Inferior parietal cortex (tissue), 1 donor: ENCODE data around the gene CEMIP.

Experiments
- DNase-seq: peaks from one replicate; pipeline ENCODE4 v3.0.0-alpha.2; 2016; ENCODE audit errors: extremely low spot score

The CEMIP gene

GRCh38 chr15:80979538-80980200 lies 200.5 kb downstream of the CEMIP start:
- DNase-seq, result no peak

- DNase-seq, result no peak
These were observed 203.0 kb downstream of the CEMIP start for GRCh38 chr15:80982205-80982604.

GRCh38 chr15:80982839-80983238 lies 203.7 kb downstream of the CEMIP start:
- no peak for DNase-seq

- DNase-seq, result no peak
These were observed 205.7 kb downstream of the CEMIP start for GRCh38 chr15:80984856-80985255.

GRCh38 chr15:80985981-80986380 lies 206.8 kb downstream of the CEMIP start:
- no peak for DNase-seq

- no peak for DNase-seq
These were observed 207.3 kb downstream of the CEMIP start for GRCh38 chr15:80986487-80986886.

GRCh38 chr15:80988148-80988796 lies 209.1 kb downstream of the CEMIP start:
- DNase-seq, result no peak

- no peak for DNase-seq
These were observed 209.9 kb downstream of the CEMIP start for GRCh38 chr15:80989081-80989517.

- DNase-seq, result peak; percentile 89
These were observed 210.6 kb downstream of the CEMIP start, which contains the start of gene MESD for GRCh38 chr15:80989518-80990478. MESD (minus strand) TSS chr15:80989819; CDS start chr15:80989791, 28 bp downstream.

GRCh38 chr15:80990955-80991354 lies 211.8 kb downstream of the CEMIP start:
- DNase-seq, result no peak

GRCh38 chr15:80991421-80991820 lies 212.3 kb downstream of the CEMIP start:
- DNase-seq, result peak; percentile 75

GRCh38 chr15:80992006-80992405 lies 212.8 kb downstream of the CEMIP start:
- DNase-seq, result no peak

GRCh38 chr15:80992441-80992840 lies 213.3 kb downstream of the CEMIP start:
- no peak for DNase-seq

GRCh38 chr15:80996247-80996646 lies 217.1 kb downstream of the CEMIP start:
- DNase-seq, result no peak

- no peak for DNase-seq
These were observed 218.5 kb downstream of the CEMIP start for GRCh38 chr15:80997692-80998091.

GRCh38 chr15:80998251-80998650 lies 219.1 kb downstream of the CEMIP start:
- no peak for DNase-seq

- no peak for DNase-seq
These were observed 220.5 kb downstream of the CEMIP start for GRCh38 chr15:80999623-81000036.

- no peak for DNase-seq
These were observed 221.0 kb downstream of the CEMIP start for GRCh38 chr15:81000144-81000623.

GRCh38 chr15:81000624-81001151 lies 221.5 kb downstream of the CEMIP start, which contains the start of gene TLNRD1:
TLNRD1 (plus strand) TSS chr15:81000923; CDS start chr15:81002272, 1,349 bp downstream.
- peak; percentile 69 for DNase-seq
